ENCODE results near the gene ZNF594. TPM values are rescaled to one million over a fixed set of nuclear protein-coding genes. Genes with fewer than 3 reads are reported as not detected.

Gene ZNF594
- total and polyA plus RNA-seq, 10 of the 15 experiments (the other 5 are each of a cell fraction or from before 2014, with no cell fraction given): 0.98 to 14.3 (median 11.1) TPM

DNA sequence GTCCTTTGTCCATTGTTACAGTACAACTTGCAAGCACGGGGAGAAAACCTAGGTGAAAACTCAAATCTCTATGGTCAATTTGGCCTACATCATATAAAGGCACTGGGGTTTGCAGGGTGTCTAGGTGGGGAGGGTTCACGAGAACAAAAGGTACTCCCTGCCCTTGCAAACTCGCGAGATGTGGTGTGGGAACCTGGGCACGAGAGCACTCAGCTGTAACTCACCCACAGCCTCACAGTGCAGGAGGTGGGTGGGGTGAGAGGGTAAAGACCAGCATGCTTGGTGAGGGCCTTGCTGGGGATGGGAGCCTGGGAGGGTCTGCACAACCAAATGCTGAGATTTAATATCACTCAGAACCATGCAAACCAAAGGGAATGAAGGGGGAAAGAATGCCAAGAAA lies 18.4 kb upstream of the ZNF594 start (continued):
- no peak for TF ChIP-seq TCF3 (IDR thresholded peaks at IDR 0.05; ENCODE audit: borderline replicate concordance, insufficient read depth, low read depth, low read length)
- TF ChIP-seq POLR2A (IDR thresholded peaks at IDR 0.05; ENCODE audit: low read depth, low read length): peak; percentile 67
- TF ChIP-seq, protein P1, sequence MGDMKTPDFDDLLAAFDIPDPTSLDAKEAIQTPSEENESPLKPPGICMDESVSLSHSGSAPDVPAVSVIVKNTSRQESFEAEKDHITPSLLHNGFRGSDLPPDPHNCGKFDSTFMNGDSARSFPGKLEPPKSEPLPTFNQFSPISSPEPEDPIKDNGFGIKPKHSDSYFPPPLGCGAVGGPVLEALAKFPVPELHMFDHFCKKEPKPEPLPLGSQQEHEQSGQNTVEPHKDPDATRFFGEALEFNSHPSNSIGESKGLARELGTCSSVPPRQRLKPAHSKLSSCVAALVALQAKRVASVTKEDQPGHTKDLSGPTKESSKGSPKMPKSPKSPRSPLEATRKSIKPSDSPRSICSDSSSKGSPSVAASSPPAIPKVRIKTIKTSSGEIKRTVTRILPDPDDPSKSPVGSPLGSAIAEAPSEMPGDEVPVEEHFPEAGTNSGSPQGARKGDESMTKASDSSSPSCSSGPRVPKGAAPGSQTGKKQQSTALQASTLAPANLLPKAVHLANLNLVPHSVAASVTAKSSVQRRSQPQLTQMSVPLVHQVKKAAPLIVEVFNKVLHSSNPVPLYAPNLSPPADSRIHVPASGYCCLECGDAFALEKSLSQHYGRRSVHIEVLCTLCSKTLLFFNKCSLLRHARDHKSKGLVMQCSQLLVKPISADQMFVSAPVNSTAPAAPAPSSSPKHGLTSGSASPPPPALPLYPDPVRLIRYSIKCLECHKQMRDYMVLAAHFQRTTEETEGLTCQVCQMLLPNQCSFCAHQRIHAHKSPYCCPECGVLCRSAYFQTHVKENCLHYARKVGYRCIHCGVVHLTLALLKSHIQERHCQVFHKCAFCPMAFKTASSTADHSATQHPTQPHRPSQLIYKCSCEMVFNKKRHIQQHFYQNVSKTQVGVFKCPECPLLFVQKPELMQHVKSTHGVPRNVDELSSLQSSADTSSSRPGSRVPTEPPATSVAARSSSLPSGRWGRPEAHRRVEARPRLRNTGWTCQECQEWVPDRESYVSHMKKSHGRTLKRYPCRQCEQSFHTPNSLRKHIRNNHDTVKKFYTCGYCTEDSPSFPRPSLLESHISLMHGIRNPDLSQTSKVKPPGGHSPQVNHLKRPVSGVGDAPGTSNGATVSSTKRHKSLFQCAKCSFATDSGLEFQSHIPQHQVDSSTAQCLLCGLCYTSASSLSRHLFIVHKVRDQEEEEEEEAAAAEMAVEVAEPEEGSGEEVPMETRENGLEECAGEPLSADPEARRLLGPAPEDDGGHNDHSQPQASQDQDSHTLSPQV (IDR thresholded peaks at IDR 0.05): peak; percentile 45; the same call in 1 of the 2 replicates
- TF ChIP-seq, protein P2, sequence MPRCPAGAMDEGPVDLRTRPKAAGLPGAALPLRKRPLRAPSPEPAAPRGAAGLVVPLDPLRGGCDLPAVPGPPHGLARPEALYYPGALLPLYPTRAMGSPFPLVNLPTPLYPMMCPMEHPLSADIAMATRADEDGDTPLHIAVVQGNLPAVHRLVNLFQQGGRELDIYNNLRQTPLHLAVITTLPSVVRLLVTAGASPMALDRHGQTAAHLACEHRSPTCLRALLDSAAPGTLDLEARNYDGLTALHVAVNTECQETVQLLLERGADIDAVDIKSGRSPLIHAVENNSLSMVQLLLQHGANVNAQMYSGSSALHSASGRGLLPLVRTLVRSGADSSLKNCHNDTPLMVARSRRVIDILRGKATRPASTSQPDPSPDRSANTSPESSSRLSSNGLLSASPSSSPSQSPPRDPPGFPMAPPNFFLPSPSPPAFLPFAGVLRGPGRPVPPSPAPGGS (IDR thresholded peaks at IDR 0.05; ENCODE audit: borderline replicate concordance, insufficient read depth, low read depth, low read length, poor library complexity, severe bottlenecking): no peak
- peak; percentile 54; the same call in 1 of the 2 replicates for TF ChIP-seq POLR2AphosphoS5 (IDR thresholded peaks at IDR 0.05; ENCODE audit: low read length)
- TF ChIP-seq ZNF207 (IDR thresholded peaks at IDR 0.05; ENCODE audit: borderline replicate concordance): no peak
- TF ChIP-seq RBBP5 (conservative IDR thresholded peaks at IDR 0.05): no peak
- no peak for TF ChIP-seq ASH2L (IDR thresholded peaks at IDR 0.05; ENCODE audit: borderline replicate concordance, low read depth)
- no peak for TF ChIP-seq EZH2 (IDR thresholded peaks at IDR 0.05; ENCODE audit: borderline replicate concordance, control insufficient read depth, low read depth, low read length)
- TF ChIP-seq, protein P3, sequence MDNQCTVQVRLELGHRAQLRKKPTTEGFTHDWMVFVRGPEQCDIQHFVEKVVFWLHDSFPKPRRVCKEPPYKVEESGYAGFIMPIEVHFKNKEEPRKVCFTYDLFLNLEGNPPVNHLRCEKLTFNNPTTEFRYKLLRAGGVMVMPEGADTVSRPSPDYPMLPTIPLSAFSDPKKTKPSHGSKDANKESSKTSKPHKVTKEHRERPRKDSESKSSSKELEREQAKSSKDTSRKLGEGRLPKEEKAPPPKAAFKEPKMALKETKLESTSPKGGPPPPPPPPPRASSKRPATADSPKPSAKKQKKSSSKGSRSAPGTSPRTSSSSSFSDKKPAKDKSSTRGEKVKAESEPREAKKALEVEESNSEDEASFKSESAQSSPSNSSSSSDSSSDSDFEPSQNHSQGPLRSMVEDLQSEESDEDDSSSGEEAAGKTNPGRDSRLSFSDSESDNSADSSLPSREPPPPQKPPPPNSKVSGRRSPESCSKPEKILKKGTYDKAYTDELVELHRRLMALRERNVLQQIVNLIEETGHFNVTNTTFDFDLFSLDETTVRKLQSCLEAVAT (IDR thresholded peaks at IDR 0.05): no peak
- TF ChIP-seq TARDBP (IDR thresholded peaks at IDR 0.05; ENCODE audit: borderline replicate concordance): no peak
- peak; percentile 63; the same call in 1 of the 2 replicates for TF ChIP-seq PAX5 (IDR thresholded peaks at IDR 0.05; ENCODE audit: borderline replicate concordance, low read depth, low read length)
- TF ChIP-seq, protein P4, sequence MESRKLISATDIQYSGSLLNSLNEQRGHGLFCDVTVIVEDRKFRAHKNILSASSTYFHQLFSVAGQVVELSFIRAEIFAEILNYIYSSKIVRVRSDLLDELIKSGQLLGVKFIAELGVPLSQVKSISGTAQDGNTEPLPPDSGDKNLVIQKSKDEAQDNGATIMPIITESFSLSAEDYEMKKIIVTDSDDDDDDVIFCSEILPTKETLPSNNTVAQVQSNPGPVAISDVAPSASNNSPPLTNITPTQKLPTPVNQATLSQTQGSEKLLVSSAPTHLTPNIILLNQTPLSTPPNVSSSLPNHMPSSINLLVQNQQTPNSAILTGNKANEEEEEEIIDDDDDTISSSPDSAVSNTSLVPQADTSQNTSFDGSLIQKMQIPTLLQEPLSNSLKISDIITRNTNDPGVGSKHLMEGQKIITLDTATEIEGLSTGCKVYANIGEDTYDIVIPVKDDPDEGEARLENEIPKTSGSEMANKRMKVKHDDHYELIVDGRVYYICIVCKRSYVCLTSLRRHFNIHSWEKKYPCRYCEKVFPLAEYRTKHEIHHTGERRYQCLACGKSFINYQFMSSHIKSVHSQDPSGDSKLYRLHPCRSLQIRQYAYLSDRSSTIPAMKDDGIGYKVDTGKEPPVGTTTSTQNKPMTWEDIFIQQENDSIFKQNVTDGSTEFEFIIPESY (IDR thresholded peaks at IDR 0.05): no peak
- no peak for TF ChIP-seq EP300 (IDR thresholded peaks at IDR 0.05; ENCODE audit: borderline replicate concordance in 1 of 2, control insufficient read depth in 1 of 2, low read depth in 2 of 2, low read length in 2 of 2)
- TF ChIP-seq CHD2 (IDR thresholded peaks at IDR 0.05; ENCODE audit: borderline replicate concordance, low read depth, low read length): peak; percentile 94
- TF ChIP-seq MEF2A (IDR thresholded peaks at IDR 0.05; ENCODE audit: insufficient read depth, low read depth, low read length): no peak
- TF ChIP-seq SMAD5 (IDR thresholded peaks at IDR 0.05; ENCODE audit: low read depth): no peak; the same call in 1 of the 2 replicates
- TF ChIP-seq, protein P5, sequence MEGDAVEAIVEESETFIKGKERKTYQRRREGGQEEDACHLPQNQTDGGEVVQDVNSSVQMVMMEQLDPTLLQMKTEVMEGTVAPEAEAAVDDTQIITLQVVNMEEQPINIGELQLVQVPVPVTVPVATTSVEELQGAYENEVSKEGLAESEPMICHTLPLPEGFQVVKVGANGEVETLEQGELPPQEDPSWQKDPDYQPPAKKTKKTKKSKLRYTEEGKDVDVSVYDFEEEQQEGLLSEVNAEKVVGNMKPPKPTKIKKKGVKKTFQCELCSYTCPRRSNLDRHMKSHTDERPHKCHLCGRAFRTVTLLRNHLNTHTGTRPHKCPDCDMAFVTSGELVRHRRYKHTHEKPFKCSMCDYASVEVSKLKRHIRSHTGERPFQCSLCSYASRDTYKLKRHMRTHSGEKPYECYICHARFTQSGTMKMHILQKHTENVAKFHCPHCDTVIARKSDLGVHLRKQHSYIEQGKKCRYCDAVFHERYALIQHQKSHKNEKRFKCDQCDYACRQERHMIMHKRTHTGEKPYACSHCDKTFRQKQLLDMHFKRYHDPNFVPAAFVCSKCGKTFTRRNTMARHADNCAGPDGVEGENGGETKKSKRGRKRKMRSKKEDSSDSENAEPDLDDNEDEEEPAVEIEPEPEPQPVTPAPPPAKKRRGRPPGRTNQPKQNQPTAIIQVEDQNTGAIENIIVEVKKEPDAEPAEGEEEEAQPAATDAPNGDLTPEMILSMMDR (IDR thresholded peaks at IDR 0.05 in 2 of 3, conservative IDR thresholded peaks at IDR 0.05 in 1 of 3; ENCODE audit: control insufficient read depth in 2 of 3, extremely low read depth in 1 of 3, insufficient read depth in 1 of 3, low read depth in 3 of 3, low read length in 3 of 3): no peak
- TF ChIP-seq ZNF622 (IDR thresholded peaks at IDR 0.05): no peak

Data from GM12878 (cell line).